T-helper 22 cell (primary cell): ENCODE measurements around the gene SETBP1.

Experiments
- DNase-seq: peaks from one replicate; pipeline ENCODE4 v3.0.0-alpha.2; 2020; ENCODE audit warnings: low read depth

The SETBP1 gene

GRCh38 chr18:44679056-44679913, 1.4 kb upstream of the SETBP1 start:
- peak; percentile 20 for DNase-seq

GRCh38 chr18:44679914-44680272, 795 bp upstream of the SETBP1 start:
- no peak for DNase-seq

- DNase-seq = no peak
These were observed 635 bp downstream of the SETBP1 start for GRCh38 chr18:44681076-44681970.

GRCh38 chr18:44682201-44682870, 1.6 kb downstream of the SETBP1 start:
- no peak for DNase-seq

- DNase-seq = no peak
These were observed 2.2 kb downstream of the SETBP1 start for GRCh38 chr18:44682871-44683221.

- no peak for DNase-seq
These were observed 2.9 kb downstream of the SETBP1 start for GRCh38 chr18:44683556-44683955.

- DNase-seq = no peak
These were observed 4.6 kb downstream of the SETBP1 start for GRCh38 chr18:44685296-44685695.

GRCh38 chr18:44686156-44686555, 5.5 kb downstream of the SETBP1 start:
- DNase-seq = no peak

- no peak for DNase-seq
These were observed 6.7 kb downstream of the SETBP1 start for GRCh38 chr18:44687421-44687820.

- no peak for DNase-seq
These were observed 9.0 kb downstream of the SETBP1 start for GRCh38 chr18:44689736-44690135.

- DNase-seq = no peak
These were observed 10.6 kb downstream of the SETBP1 start for GRCh38 chr18:44691148-44691925.

- DNase-seq = no peak
These were observed 12.5 kb downstream of the SETBP1 start for GRCh38 chr18:44693030-44693784.

GRCh38 chr18:44695503-44695902, 14.8 kb downstream of the SETBP1 start:
- no peak for DNase-seq

- no peak for DNase-seq
These were observed 16.2 kb downstream of the SETBP1 start for GRCh38 chr18:44696892-44697291.

GRCh38 chr18:44697315-44697714, 16.6 kb downstream of the SETBP1 start:
- no peak for DNase-seq

- no peak for DNase-seq
These were observed 17.8 kb downstream of the SETBP1 start for GRCh38 chr18:44698518-44698917.

- DNase-seq = no peak
These were observed 19.0 kb downstream of the SETBP1 start for GRCh38 chr18:44699572-44700261.

- no peak for DNase-seq
These were observed 20.0 kb downstream of the SETBP1 start for GRCh38 chr18:44700652-44701051.

GRCh38 chr18:44701227-44701626, 20.5 kb downstream of the SETBP1 start:
- DNase-seq = no peak

GRCh38 chr18:44702594-44702993, 21.9 kb downstream of the SETBP1 start:
- no peak for DNase-seq
